MCF 10A (cell line): ENCODE data around the gene GSKIP. TPM values are rescaled to one million over a fixed set of nuclear protein-coding genes. Genes with fewer than 3 reads are reported as not detected.
"Not testable (repeated sequence)": the region's sequence is repeated elsewhere in the genome, so short reads cannot be mapped to it uniquely, and the experiment has no call there.

Experiments used
- BruUV-seq: library from RNA; stranded (reverse); fragments of 400-500 nt; replicated peaks from 2 replicates; lab custom pipeline; 2021; lab: Mats Ljungman, UMichigan
- CTCF ChIA-PET: fragments of 300-600 bp; sonication (Branson Sonifier 250); formaldehyde crosslinking; extraction: SDS; loops from one replicate; lab custom pipeline; 2021; ENCODE audit warnings: antibody characterized with exemption, inconsistent platforms; lab: Yijun Ruan, JAX
- POLR2A ChIA-PET: fragments of 300-600, 350-650 bp; sonication (Branson Sonifier 250); formaldehyde crosslinking; extraction: SDS; loops from one replicate; lab custom pipeline; 2020; ENCODE audit warnings: antibody characterized with exemption, inconsistent platforms; lab: Yijun Ruan, JAX
- DNase-seq: peaks from one replicate; pipeline ENCODE4 v3.0.0-alpha.2; 2018; ENCODE audit not compliant: unreplicated experiment
- H3K27ac Mint-ChIP-seq: one replicate; pipeline ENCODE4 v1.8.0; 2022; ENCODE audit warnings: mild to moderate bottlenecking, low read depth, mixed read lengths; ENCODE audit not compliant: unreplicated experiment
- H3K27me3 Mint-ChIP-seq: one replicate; pipeline ENCODE4 v1.8.0; 2022; ENCODE audit warnings: mixed read lengths; ENCODE audit not compliant: insufficient read depth, unreplicated experiment
- H3K36me3 Mint-ChIP-seq: one replicate; pipeline ENCODE4 v1.8.0; 2022; ENCODE audit warnings: mild to moderate bottlenecking, moderate library complexity, mixed read lengths; ENCODE audit not compliant: insufficient read depth, unreplicated experiment
- H3K4me1 Mint-ChIP-seq: one replicate; pipeline ENCODE4 v1.8.0; 2022; ENCODE audit warnings: mixed read lengths; ENCODE audit not compliant: insufficient read depth, unreplicated experiment
- H3K4me3 Mint-ChIP-seq: one replicate; pipeline ENCODE4 v1.8.0; 2022; ENCODE audit warnings: mild to moderate bottlenecking, moderate library complexity, mixed read lengths; ENCODE audit not compliant: unreplicated experiment
- H3K9me3 Mint-ChIP-seq: one replicate; pipeline ENCODE4 v1.8.0; 2022; ENCODE audit warnings: mixed read lengths; ENCODE audit not compliant: unreplicated experiment
- CTCF ChIP-seq: fragments of 200-600 bp; IDR thresholded peaks from one replicate; pipeline ENCODE4 v1.8.0; 2022; ENCODE audit warnings: antibody characterized with exemption, mild to moderate bottlenecking; ENCODE audit not compliant: unreplicated experiment
- intact Hi-C: fragments of 100-400 bp; cut with micrococcal nuclease; formaldehyde crosslinking; loops from 2 replicates; pipeline ENCODE4 v1.14.1; 2022
- total RNA-seq: library from RNA; stranded (reverse); gene quantifications from 2 replicates; pipeline ENCODE4 v1.2.3, GENCODE V29; 2022

GSKIP gene
- total RNA-seq, 1 experiment from 2014 or later: 19.8 TPM

GRCh38 chr14:96324219-96324618 lies 39.1 kb upstream of the GSKIP start:
- Mint-ChIP-seq H3K9me3 (no peaks in the 10 kb centered on the region), H3K4me3 (no peak overlapping the region), H3K4me1 (no peaks in the 10 kb centered on the region), H3K27me3 (no peaks in the 10 kb centered on the region), H3K27ac (no peak overlapping the region), H3K36me3 (peaks cover 55% of the 10 kb centered on the region)
- ChIA-PET CTCF (no interaction called here), POLR2A (no interaction called here)
- no TSS peak for BruUV-seq
- intact Hi-C loops: no loop called here
- no peak for TF ChIP-seq CTCF
- no peak for DNase-seq

GRCh38 chr14:96338551-96338950 lies 24.8 kb upstream of the GSKIP start:
- no peak overlapping the region for H3K27ac Mint-ChIP-seq
- CTCF ChIA-PET: interaction anchor here (0.6 to 0.8 kb wide), 2 partner anchors 38 to 41 kb away, joined by 3 to 4 read pairs; no protein-coding TSS in a partner anchor
- intact Hi-C loops: no loop called here
- H3K4me1 Mint-ChIP-seq: no peaks in the 10 kb centered on the region
- no peak for DNase-seq
- POLR2A ChIA-PET: no interaction called here
- peaks cover 41% of the 10 kb centered on the region for H3K36me3 Mint-ChIP-seq
- no TSS peak for BruUV-seq
- H3K27me3 Mint-ChIP-seq: no peaks in the 10 kb centered on the region
- H3K4me3 Mint-ChIP-seq: no peak overlapping the region
- H3K9me3 Mint-ChIP-seq: no peaks in the 10 kb centered on the region
- TF ChIP-seq CTCF: no peak

- Mint-ChIP-seq H3K4me1 (no peaks in the 10 kb centered on the region), H3K27me3 (no peaks in the 10 kb centered on the region), H3K27ac (no peak overlapping the region), H3K4me3 (no peak overlapping the region), H3K9me3 (no peaks in the 10 kb centered on the region), H3K36me3 (peaks cover 24% of the 10 kb centered on the region)
- TF ChIP-seq CTCF: no peak
- no TSS peak for BruUV-seq
- intact Hi-C loops: no loop called here
- POLR2A ChIA-PET: interaction anchor here (0.6 to 1.2 kb wide), 2 partner anchors 11 to 28 kb away, joined by 3 to 5 read pairs; no protein-coding TSS in a partner anchor
- CTCF ChIA-PET: interaction anchor here (0.5 to 1.6 kb wide), 3 partner anchors 14 to 800 kb away, joined by 3 to 5 read pairs (median 4); no protein-coding TSS in a partner anchor
- DNase-seq: no peak
Observed at GRCh38 chr14:96341323-96341722, 22.0 kb upstream of the GSKIP start.

- peaks cover 12% of the 10 kb centered on the region for H3K36me3 Mint-ChIP-seq
- no peak for DNase-seq
- H3K4me1 Mint-ChIP-seq: peaks cover 17% of the 10 kb centered on the region
- no peak for TF ChIP-seq CTCF
- POLR2A ChIA-PET: interaction anchor here (0.7 kb wide), 1 partner anchor 622 kb away, joined by 3 read pairs; no protein-coding TSS in a partner anchor
- H3K27me3 Mint-ChIP-seq: no peaks in the 10 kb centered on the region
- H3K4me3 Mint-ChIP-seq: no peak overlapping the region
- BruUV-seq: no TSS peak
- intact Hi-C loops: no loop called here
- CTCF ChIA-PET: no interaction called here
- H3K27ac Mint-ChIP-seq: no peak overlapping the region
- no peaks in the 10 kb centered on the region for H3K9me3 Mint-ChIP-seq
Observed at GRCh38 chr14:96345669-96346068, 17.7 kb upstream of the GSKIP start.

- H3K36me3 Mint-ChIP-seq, POLR2A ChIA-PET, H3K4me3 Mint-ChIP-seq, CTCF ChIA-PET, BruUV-seq, DNase-seq, H3K27ac Mint-ChIP-seq, H3K9me3 Mint-ChIP-seq, H3K27me3 Mint-ChIP-seq, intact Hi-C loops: not testable (repeated sequence)
- H3K4me1 Mint-ChIP-seq: peaks cover 17% of the 10 kb centered on the region
Observed at GRCh38 chr14:96347957-96348356, 15.4 kb upstream of the GSKIP start.
